Endothelial cell of umbilical vein (primary cell): ENCODE data around the gene CBFB. TPM values are rescaled to one million over a fixed set of nuclear protein-coding genes. Genes with fewer than 3 reads are reported as not detected.

ENCODE experiments used
- BruUV-seq: library from RNA; stranded (reverse); fragments of 400-500 nt; replicated peaks from 2 replicates; lab custom pipeline; 2021; lab: Mats Ljungman, UMichigan
- CTCF ChIA-PET: fragments of 300-600, 350-600 bp; sonication (Branson Sonifier 250); formaldehyde crosslinking; loops from one replicate; lab custom pipeline; 2021; ENCODE audit warnings: antibody characterized with exemption, inconsistent platforms; lab: Charles Lee
- POLR2A ChIA-PET: fragments of 300-600, 350-600 bp; sonication (Branson Sonifier 250); formaldehyde crosslinking; loops from one replicate; lab custom pipeline; 2021; ENCODE audit warnings: antibody characterized with exemption, inconsistent platforms; lab: Charles Lee
- DNase-seq: peaks from one replicate; pipeline ENCODE4 v3.0.0-alpha.2; 2011; ENCODE audit warnings: low read depth, low spot score
- FAIRE-seq: peaks from 2 replicates; lab custom pipeline; 2011; peaks lifted over from hg19 to GRCh38; lab: Jason Lieb, UNC
- H2AFZ ChIP-seq: 2 replicates; pipeline ENCODE4 v1.6.0; 2012; ENCODE audit warnings: low read depth, low read length, control low read depth, inconsistent platforms
- H3K27ac ChIP-seq: 2 replicates; pipeline ENCODE4 v1.5.1; 2011; ENCODE audit warnings: low read depth, mild to moderate bottlenecking, control low read depth, low read length, moderate library complexity; ENCODE audit not compliant: insufficient read depth
- H3K27me3 ChIP-seq, 2 experiments: 2 replicates each; pipeline versions ENCODE4 v1.6.0 to v1.6.1; 2011; ENCODE audit warnings: low read length in 2 of 2, mixed read lengths in 1 of 2; ENCODE audit not compliant: control insufficient read depth in 2 of 2, insufficient read depth in 2 of 2
- H3K36me3 ChIP-seq, 2 experiments: 2 replicates in 1 of 2; 3 replicates in 1 of 2; pipeline ENCODE4 v1.5.1; 2011; ENCODE audit warnings: low read length in 2 of 2, mild to moderate bottlenecking in 1 of 2, moderate library complexity in 1 of 2; ENCODE audit not compliant: control insufficient read depth in 2 of 2, insufficient read depth in 2 of 2; ENCODE audit errors: extremely low read depth in 1 of 2
- H3K4me1 ChIP-seq: 3 replicates; pipeline ENCODE4 v1.5.1; 2011; ENCODE audit warnings: mild to moderate bottlenecking, low read length; ENCODE audit not compliant: control insufficient read depth, insufficient read depth; ENCODE audit errors: extremely low read depth
- H3K4me2 ChIP-seq: 2 replicates; pipeline ENCODE4 v1.6.1; 2011; ENCODE audit warnings: low read length, control low read depth, mixed read lengths; ENCODE audit not compliant: insufficient read depth
- H3K4me3 ChIP-seq, 3 experiments: fragments of 200-600 bp in 1 of 3; sonication (generic), shearing (Covaris generic) in 1 of 3; replicated peaks in 1 of 3; 2 replicates each; pipeline ENCODE4 v1.5.1; 2011 to 2016; ENCODE audit warnings: control low read depth in 3 of 3, low read length in 3 of 3, mild to moderate bottlenecking in 2 of 3, inconsistent platforms in 1 of 3, low read depth in 1 of 3, moderate library complexity in 1 of 3; ENCODE audit not compliant: insufficient read depth in 1 of 3
- H3K79me2 ChIP-seq: 2 replicates; pipeline ENCODE4 v1.6.0; 2012; ENCODE audit warnings: low read length, inconsistent platforms; ENCODE audit not compliant: control insufficient read depth, insufficient read depth
- H3K9ac ChIP-seq: replicated peaks from 2 replicates; pipeline ENCODE3; 2011; ENCODE audit warnings: low read length, control low read depth; ENCODE audit not compliant: insufficient read depth; ENCODE audit errors: extremely low read depth
- H3K9me1 ChIP-seq: replicated peaks from 3 replicates; pipeline ENCODE4 v1.6.0; 2011; ENCODE audit warnings: mild to moderate bottlenecking, low read length; ENCODE audit not compliant: control insufficient read depth, insufficient read depth; ENCODE audit errors: extremely low read depth
- H3K9me3 ChIP-seq: replicated peaks from 2 replicates; pipeline ENCODE4 v1.5.1; 2012; ENCODE audit warnings: low read length, inconsistent platforms; ENCODE audit not compliant: control insufficient read depth, insufficient read depth
- H4K20me1 ChIP-seq: replicated peaks from 2 replicates; pipeline ENCODE3; 2011; ENCODE audit warnings: mild to moderate bottlenecking, low read length; ENCODE audit not compliant: control insufficient read depth, insufficient read depth; ENCODE audit errors: extremely low read depth
- CTCF ChIP-seq, 2 donors: IDR thresholded peaks; 1 replicate in 1 of 2; 2 replicates in 1 of 2; pipeline ENCODE4 v1.5.1; 2011; ENCODE audit warnings: low read length in 2 of 2, mild to moderate bottlenecking in 2 of 2, moderate library complexity in 2 of 2, control low read depth in 1 of 2, inconsistent platforms in 1 of 2, low read depth in 1 of 2; ENCODE audit not compliant: insufficient read depth in 1 of 2; ENCODE audit errors: extremely low read depth in 1 of 2
- EZH2 ChIP-seq: IDR thresholded peaks from 2 replicates; pipeline ENCODE4 v1.6.1; 2012; ENCODE audit warnings: borderline replicate concordance, low read depth, mild to moderate bottlenecking, moderate library complexity, low read length, inconsistent platforms; ENCODE audit not compliant: severe bottlenecking
- FOS ChIP-seq: IDR thresholded peaks from 2 replicates; pipeline ENCODE4 v1.6.1; 2011; ENCODE audit warnings: mild to moderate bottlenecking, low read length, moderate library complexity, borderline replicate concordance; ENCODE audit not compliant: insufficient read depth
- GATA2 ChIP-seq: IDR thresholded peaks from 2 replicates; pipeline ENCODE4 v1.7.0; 2011; ENCODE audit warnings: low read depth, mild to moderate bottlenecking, moderate library complexity, mixed read lengths, low read length; ENCODE audit not compliant: insufficient read length, insufficient read depth
- JUN ChIP-seq: IDR thresholded peaks from 2 replicates; pipeline ENCODE4 v1.6.1; 2011; ENCODE audit warnings: borderline replicate concordance, low read depth; ENCODE audit not compliant: insufficient read length, insufficient read depth
- MYC ChIP-seq: IDR thresholded peaks from one replicate; pipeline ENCODE4 v1.6.1; 2011; ENCODE audit warnings: mild to moderate bottlenecking, low read depth, low read length
- POLR2A ChIP-seq: IDR thresholded peaks from 2 replicates; pipeline ENCODE4 v1.6.1; 2012; ENCODE audit warnings: low read depth, mild to moderate bottlenecking, control low read depth, low read length
- POLR2AphosphoS5 ChIP-seq: IDR thresholded peaks from 2 replicates; pipeline ENCODE4 v1.6.1; 2012; ENCODE audit warnings: low read depth, mild to moderate bottlenecking, control low read depth, low read length, moderate library complexity; ENCODE audit not compliant: insufficient read depth
- dilution Hi-C: fragments of 300-500 bp; cut with MboI; formaldehyde crosslinking; loops from one replicate; pipeline ENCODE4 v1.15.0; 2019; ENCODE audit warnings: low sequenced_read_pairs; ENCODE audit not compliant: extremely low pct_ligation_motif_present
- intact Hi-C: fragments of 100-400 bp; cut with micrococcal nuclease; formaldehyde crosslinking; loops from one replicate; pipeline ENCODE4 v1.10.0; 2022
- polyA plus RNA-seq, 4 experiments: library from polyadenylated mRNA; depleted of rRNA in 3 of 4; stranded (reverse) in 3 of 4; unstranded in 1 of 4; fragments of >200 nt; gene quantifications; 2 replicates each; pipeline versions ENCODE4 v1.2.1 to v1.2.3, GENCODE V29; 2011 to 2012; ENCODE audit warnings: missing spikeins in 1 of 4
- total RNA-seq: library from RNA; stranded (reverse); gene quantifications from 2 replicates; pipeline ENCODE4 v1.2.3, GENCODE V29; 2021
- TF ChIP-seq, protein P1 (sequence below): IDR thresholded peaks from 2 replicates; pipeline ENCODE4 v1.6.1; 2011; ENCODE audit not compliant: insufficient read depth, insufficient read length

Gene CBFB
- total and polyA plus RNA-seq, 2 donors (not counting 3 experiments of a cell fraction or from before 2014, with no cell fraction given) = 27.8 to 103 TPM

- no peaks in the 10 kb centered on the region for H3K4me1 ChIP-seq
- no peak for DNase-seq
- H2AFZ ChIP-seq = no peak overlapping the region
- H3K27me3 ChIP-seq = no peaks in the 10 kb centered on the region
- H3K27ac ChIP-seq = no peak overlapping the region
- H3K4me2 ChIP-seq = no peak overlapping the region
- no peaks in the 10 kb centered on the region for H3K9me3 ChIP-seq
- POLR2A ChIA-PET = no interaction called here
- H4K20me1 ChIP-seq = no peaks in the 10 kb centered on the region
- no peak for FAIRE-seq
- CTCF ChIA-PET = interaction anchor here (1.0 to 3.2 kb wide), 2 partner anchors 11 to 148 kb away, joined by 4 to 12 read pairs; no protein-coding TSS in a partner anchor
- intact Hi-C loops (no loop called here), dilution Hi-C loops (no loop called here)
- no peak for TF ChIP-seq POLR2A
- no peak for TF ChIP-seq EZH2
- no peak for TF ChIP-seq FOS
- TF ChIP-seq JUN = no peak
- TF ChIP-seq, protein P1, sequence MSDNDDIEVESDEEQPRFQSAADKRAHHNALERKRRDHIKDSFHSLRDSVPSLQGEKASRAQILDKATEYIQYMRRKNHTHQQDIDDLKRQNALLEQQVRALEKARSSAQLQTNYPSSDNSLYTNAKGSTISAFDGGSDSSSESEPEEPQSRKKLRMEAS = no peak
- no peak for TF ChIP-seq GATA2
- TF ChIP-seq POLR2AphosphoS5 = no peak
- no peak for TF ChIP-seq MYC
- TF ChIP-seq CTCF (IDR thresholded peaks at IDR 0.05; ENCODE audit: extremely low read depth in 1 of 2, insufficient read depth in 1 of 2, low read depth in 1 of 2, low read length in 2 of 2) = no peak
- H3K79me2 ChIP-seq = no peaks in the 10 kb centered on the region
- H3K9me1 ChIP-seq = no peaks in the 10 kb centered on the region
- H3K36me3 ChIP-seq = no peaks in the 10 kb centered on the region
- no peak overlapping the region for H3K4me3 ChIP-seq
- BruUV-seq = no TSS peak
- no peak overlapping the region for H3K9ac ChIP-seq
Observed at GRCh38 chr16:67006930-67007658, 21.9 kb upstream of the CBFB start.
